NK-92 treated with Interleukin-12 subunit alpha and Interleukin-12 subunit beta, amount 100 ng/mL, for 24 hours (cell line): ENCODE data around the gene CACYBP.

Source experiments
- DNase-seq: peaks from one replicate; lab custom pipeline; 2025; lab: John Stamatoyannopoulos, UW

CACYBP gene

GRCh38 chr1:174999936-175000696, at the start of gene CACYBP:
Gene CACYBP (plus strand): TSS chr1:174999947. CDS start chr1:175000181, 234 bp downstream.
- peak; percentile 45 for DNase-seq

GRCh38 chr1:174953285-174954072, 46.3 kb upstream of the CACYBP start:
- no peak for DNase-seq

GRCh38 chr1:174954073-174954460, 45.7 kb upstream of the CACYBP start:
- DNase-seq: no peak

- no peak for DNase-seq
Measured at GRCh38 chr1:174954671-174955669, 44.8 kb upstream of the CACYBP start.

GRCh38 chr1:174956086-174956485, 43.7 kb upstream of the CACYBP start:
- DNase-seq: no peak

- no peak for DNase-seq
Measured at GRCh38 chr1:174956976-174957375, 42.8 kb upstream of the CACYBP start.

- DNase-seq: no peak
Measured at GRCh38 chr1:174957829-174958228, 41.9 kb upstream of the CACYBP start.

GRCh38 chr1:174958396-174958795, 41.4 kb upstream of the CACYBP start:
- no peak for DNase-seq

GRCh38 chr1:174960362-174960761, 39.4 kb upstream of the CACYBP start:
- no peak for DNase-seq

GRCh38 chr1:174963529-174964125, 36.1 kb upstream of the CACYBP start:
- DNase-seq: no peak

- DNase-seq: no peak
Measured at GRCh38 chr1:174964261-174964971, 35.3 kb upstream of the CACYBP start.

- no peak for DNase-seq
Measured at GRCh38 chr1:174964972-174965361, 34.8 kb upstream of the CACYBP start.

GRCh38 chr1:174965362-174966007, 34.3 kb upstream of the CACYBP start:
- DNase-seq: no peak

GRCh38 chr1:174966008-174966572, 33.7 kb upstream of the CACYBP start:
- no peak for DNase-seq

GRCh38 chr1:174967845-174968705, 31.7 kb upstream of the CACYBP start:
- no peak for DNase-seq

- no peak for DNase-seq
Measured at GRCh38 chr1:174968750-174969244, 30.9 kb upstream of the CACYBP start.

- DNase-seq: no peak
Measured at GRCh38 chr1:174969977-174970376, 29.8 kb upstream of the CACYBP start.

GRCh38 chr1:174971466-174971865, 28.3 kb upstream of the CACYBP start:
- DNase-seq: no peak

- no peak for DNase-seq
Measured at GRCh38 chr1:174971902-174972301, 27.8 kb upstream of the CACYBP start.
